SK-N-MC (cell line): Measurements from ENCODE around the gene VEGFB.

Experiments
- EZH2 ChIP-seq: fragments of 200-600 bp; sonication (generic); IDR thresholded peaks from one replicate; pipeline ENCODE4 v1.6.1; 2017; ENCODE audit warnings: antibody characterized with exemption
- POLR2AphosphoS5 ChIP-seq: IDR thresholded peaks from 2 replicates; pipeline ENCODE4 v1.6.1; 2012; ENCODE audit warnings: mild to moderate bottlenecking, low read depth, low read length, borderline replicate concordance

DNA sequence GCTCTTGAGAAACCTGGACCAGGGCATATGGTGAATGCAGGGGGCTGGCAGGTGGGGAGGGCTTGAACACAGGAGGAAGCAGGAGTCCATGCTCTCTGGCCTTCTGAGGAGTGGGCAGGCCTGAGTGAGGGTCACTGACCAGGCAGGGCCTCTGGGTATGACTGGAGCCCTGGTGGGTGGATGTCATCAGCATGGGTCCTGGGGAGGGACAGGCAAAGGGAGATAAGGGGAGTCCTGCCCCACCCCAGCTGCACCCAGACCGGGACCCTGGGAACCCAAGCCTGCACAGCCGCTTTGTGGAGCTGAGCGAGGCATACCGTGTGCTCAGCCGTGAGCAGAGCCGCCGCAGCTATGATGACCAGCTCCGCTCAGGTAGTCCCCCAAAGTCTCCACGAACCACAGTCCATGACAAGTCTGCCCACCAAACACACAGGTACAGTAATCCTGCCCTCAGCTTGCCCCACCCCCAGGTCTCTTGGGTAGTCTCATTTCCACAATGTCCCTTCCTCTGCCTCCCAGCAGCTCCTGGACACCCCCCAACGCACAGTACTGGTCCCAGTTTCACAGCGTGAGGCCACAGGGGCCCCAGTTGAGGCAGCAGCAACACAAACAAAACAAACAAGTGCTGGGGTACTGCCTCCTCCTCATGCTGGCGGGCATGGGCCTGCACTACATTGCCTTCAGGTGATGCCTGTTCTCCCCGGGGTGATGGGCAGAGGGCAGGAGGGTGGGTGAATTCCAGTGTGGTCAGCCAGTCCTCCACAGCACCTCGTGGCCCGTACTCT is 2.0 kb upstream of the VEGFB start:
- TF ChIP-seq POLR2AphosphoS5 (no peak), EZH2 (no peak)
